Prostate gland (tissue), 2 donors: ENCODE results near the gene GADL1.

Source experiments
- CTCF ChIP-seq, 4 experiments: fragments of 200-600 bp in 2 of 4; fragments of 450-650 bp in 2 of 4; sonication (generic) in 2 of 4; IDR thresholded peaks; 1 replicate in 3 of 4; 2 replicates in 1 of 4; pipeline ENCODE4 v1.5.1; 2016 to 2019; ENCODE audit warnings: antibody characterized with exemption in 4 of 4, mild to moderate bottlenecking in 2 of 4, moderate library complexity in 2 of 4
- POLR2A ChIP-seq: fragments of 450-650 bp; IDR thresholded peaks from one replicate; pipeline ENCODE4 v1.6.1; 2016; ENCODE audit warnings: antibody characterized with exemption, mild to moderate bottlenecking
- POLR2AphosphoS5 ChIP-seq: sonication (generic); formaldehyde crosslinking; IDR thresholded peaks from one replicate; pipeline ENCODE4 v1.6.1; 2017; ENCODE audit warnings: antibody characterized with exemption

DNA sequence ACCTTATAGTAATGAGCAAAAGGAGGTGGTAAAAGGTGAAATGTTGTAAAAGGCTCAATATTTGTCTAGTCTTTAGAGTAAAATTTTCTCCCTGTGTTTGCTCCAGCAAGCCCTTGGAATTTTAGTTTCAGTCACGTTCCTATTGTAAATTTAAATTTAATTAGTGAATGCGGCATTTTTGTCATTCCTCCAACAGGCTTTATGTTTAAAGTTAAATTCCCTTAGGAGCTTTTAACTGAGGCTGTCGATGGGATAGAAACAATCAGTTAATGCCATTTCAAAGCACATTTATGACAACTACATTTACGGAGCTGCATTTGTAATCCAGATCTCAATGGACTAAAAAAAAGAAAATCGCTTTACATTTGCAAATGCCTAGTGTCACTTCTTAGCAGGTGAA lies 868 bp upstream of the GADL1 start:
- TF ChIP-seq POLR2A (no peak), CTCF (IDR thresholded peaks at IDR 0.05) (no peak), POLR2AphosphoS5 (no peak)
